ENCODE measurements around the gene PDE4A. TPM values are rescaled to one million over a fixed set of nuclear protein-coding genes. Genes with fewer than 3 reads are reported as not detected.
"Not testable (repeated sequence)": the region's sequence is repeated elsewhere in the genome, so short reads cannot be mapped to it uniquely, and the experiment has no call there.

Gene PDE4A
- total RNA-seq, 2 donors from 2014 or later: 21.8 to 36.8 TPM

GRCh38 chr19:10449037-10449436 lies 28.7 kb downstream of the PDE4A start:
- H3K27ac Mint-ChIP-seq: no peak overlapping the region

GRCh38 chr19:10450191-10450852 lies 30.0 kb downstream of the PDE4A start:
- peaks cover 8% of the 10 kb centered on the region for H3K4me1 Mint-ChIP-seq (ENCODE audit: low read depth)
- ATAC-seq (replicated peaks in 1 of 2): no peak

More at GRCh38 chr19:10449037-10449436, 28.7 kb downstream of the PDE4A start:
- ATAC-seq (replicated peaks in 1 of 2): no peak
- Mint-ChIP-seq H3K4me3 (no peak overlapping the region), H3K9me3 (no peaks in the 10 kb centered on the region), H3K4me1 (ENCODE audit: low read depth) (peaks cover 8% of the 10 kb centered on the region), H3K36me3 (ENCODE audit: insufficient read depth in 2 of 2) (no peaks in the 10 kb centered on the region), H3K27me3 (ENCODE audit: low read depth) (peaks cover 14% of the 10 kb centered on the region)
- DNase-seq: no peak

GRCh38 chr19:10450853-10451609 lies 30.7 kb downstream of the PDE4A start:
- peaks cover 8% of the 10 kb centered on the region for H3K4me1 Mint-ChIP-seq (ENCODE audit: low read depth)
- ATAC-seq (replicated peaks in 1 of 2): peak; percentile 17 to 27
- no peaks in the 10 kb centered on the region for H3K36me3 Mint-ChIP-seq (ENCODE audit: insufficient read depth in 2 of 2)
- DNase-seq: no peak
- H3K4me3 Mint-ChIP-seq: no peak overlapping the region
- no peaks in the 10 kb centered on the region for H3K9me3 Mint-ChIP-seq
- no peak overlapping the region for H3K27ac Mint-ChIP-seq
- H3K27me3 Mint-ChIP-seq (ENCODE audit: low read depth): peaks cover 14% of the 10 kb centered on the region

More at GRCh38 chr19:10450191-10450852, 30.0 kb downstream of the PDE4A start:
- H3K9me3 Mint-ChIP-seq: no peaks in the 10 kb centered on the region
- H3K27ac Mint-ChIP-seq: no peak overlapping the region
- H3K27me3 Mint-ChIP-seq (ENCODE audit: low read depth): peaks cover 14% of the 10 kb centered on the region
- H3K36me3 Mint-ChIP-seq (ENCODE audit: insufficient read depth in 2 of 2): no peaks in the 10 kb centered on the region
- no peak overlapping the region for H3K4me3 Mint-ChIP-seq
- DNase-seq: no peak

GRCh38 chr19:10452726-10453618 lies 32.6 kb downstream of the PDE4A start:
- no peaks in the 10 kb centered on the region for H3K36me3 Mint-ChIP-seq (ENCODE audit: insufficient read depth in 2 of 2)
- H3K27ac Mint-ChIP-seq: no peak overlapping the region
- H3K4me1 Mint-ChIP-seq (ENCODE audit: low read depth): peaks cover 8% of the 10 kb centered on the region
- DNase-seq (no peak), ATAC-seq (replicated peaks in 1 of 2) (no peak)
- H3K9me3 Mint-ChIP-seq: no peaks in the 10 kb centered on the region
- peaks cover 14% of the 10 kb centered on the region for H3K27me3 Mint-ChIP-seq (ENCODE audit: low read depth)
- H3K4me3 Mint-ChIP-seq: no peak overlapping the region

- no peaks in the 10 kb centered on the region for H3K9me3 Mint-ChIP-seq
- H3K27ac Mint-ChIP-seq: no peak overlapping the region
- H3K4me3 Mint-ChIP-seq: no peak overlapping the region
- H3K36me3 Mint-ChIP-seq (ENCODE audit: insufficient read depth in 2 of 2): no peaks in the 10 kb centered on the region
- H3K4me1 Mint-ChIP-seq (ENCODE audit: low read depth): peaks cover 8% of the 10 kb centered on the region
- DNase-seq: no peak
- peaks cover 14% of the 10 kb centered on the region for H3K27me3 Mint-ChIP-seq (ENCODE audit: low read depth)
- no peak for ATAC-seq (replicated peaks in 1 of 2)
These were observed 33.5 kb downstream of the PDE4A start for GRCh38 chr19:10453852-10454251.

- Mint-ChIP-seq H3K36me3 (ENCODE audit: insufficient read depth in 2 of 2) (no peaks in the 10 kb centered on the region), H3K27ac (no peak overlapping the region), H3K4me3 (no peak overlapping the region), H3K9me3 (no peaks in the 10 kb centered on the region), H3K27me3 (ENCODE audit: low read depth) (peaks cover 14% of the 10 kb centered on the region), H3K4me1 (ENCODE audit: low read depth) (peaks cover 8% of the 10 kb centered on the region)
- DNase-seq (no peak), ATAC-seq (replicated peaks in 1 of 2) (no peak)
These were observed 33.9 kb downstream of the PDE4A start for GRCh38 chr19:10454267-10454666.

- H3K4me1 Mint-ChIP-seq (ENCODE audit: low read depth); ATAC-seq (replicated peaks in 1 of 2); H3K4me3 Mint-ChIP-seq; DNase-seq; H3K36me3 Mint-ChIP-seq (ENCODE audit: insufficient read depth in 2 of 2); H3K9me3 Mint-ChIP-seq; H3K27ac Mint-ChIP-seq: not testable (repeated sequence)
- peaks cover 12% of the 10 kb centered on the region for H3K27me3 Mint-ChIP-seq (ENCODE audit: low read depth)
These were observed 38.4 kb downstream of the PDE4A start for GRCh38 chr19:10458733-10459132.

GRCh38 chr19:10460714-10461046 lies 40.3 kb downstream of the PDE4A start:
- ATAC-seq (replicated peaks in 1 of 2): no peak
- Mint-ChIP-seq H3K9me3 (no peaks in the 10 kb centered on the region), H3K36me3 (ENCODE audit: insufficient read depth in 2 of 2) (peaks cover 0 to 4% of the 10 kb centered on the region in 2 donors), H3K4me3 (peak overlapping the region in 1 of 2 donors; percentile 57), H3K27me3 (ENCODE audit: low read depth) (peaks cover 10% of the 10 kb centered on the region), H3K27ac (no peak overlapping the region), H3K4me1 (ENCODE audit: low read depth) (peaks cover 6% of the 10 kb centered on the region)
- DNase-seq: no peak

GRCh38 chr19:10461047-10461949 lies 41.0 kb downstream of the PDE4A start:
- Mint-ChIP-seq H3K36me3 (ENCODE audit: insufficient read depth in 2 of 2) (peaks cover 0 to 4% of the 10 kb centered on the region in 2 donors), H3K27ac (no peak overlapping the region), H3K4me1 (ENCODE audit: low read depth) (peaks cover 6% of the 10 kb centered on the region), H3K27me3 (ENCODE audit: low read depth) (peaks cover 10% of the 10 kb centered on the region), H3K4me3 (peak overlapping the region; percentile 32 to 78), H3K9me3 (no peaks in the 10 kb centered on the region)
- peak; percentile 98 to 99 for ATAC-seq (replicated peaks in 1 of 2)
- peak; percentile 95 for DNase-seq

GRCh38 chr19:10462042-10462441 lies 41.7 kb downstream of the PDE4A start:
- H3K36me3 Mint-ChIP-seq (ENCODE audit: insufficient read depth in 2 of 2); DNase-seq; H3K9me3 Mint-ChIP-seq; ATAC-seq (replicated peaks in 1 of 2); H3K27ac Mint-ChIP-seq; H3K4me1 Mint-ChIP-seq (ENCODE audit: low read depth): not testable (repeated sequence)
- H3K4me3 Mint-ChIP-seq: peak overlapping the region; percentile 41 to 78
- peaks cover 10% of the 10 kb centered on the region for H3K27me3 Mint-ChIP-seq (ENCODE audit: low read depth)

- Mint-ChIP-seq H3K27ac (no peak overlapping the region), H3K27me3 (ENCODE audit: low read depth) (peaks cover 10% of the 10 kb centered on the region), H3K36me3 (ENCODE audit: insufficient read depth in 2 of 2) (peaks cover 0 to 4% of the 10 kb centered on the region in 2 donors), H3K4me1 (ENCODE audit: low read depth) (peaks cover 6% of the 10 kb centered on the region), H3K9me3 (no peaks in the 10 kb centered on the region), H3K4me3 (no peak overlapping the region)
- DNase-seq: no peak
- ATAC-seq (replicated peaks in 1 of 2): no peak
These were observed 42.2 kb downstream of the PDE4A start for GRCh38 chr19:10462557-10462956.

GRCh38 chr19:10464456-10464855 lies 44.1 kb downstream of the PDE4A start:
- no peak overlapping the region for H3K27ac Mint-ChIP-seq
- no peaks in the 10 kb centered on the region for H3K9me3 Mint-ChIP-seq
- H3K4me3 Mint-ChIP-seq: no peak overlapping the region
- peaks cover 10% of the 10 kb centered on the region for H3K27me3 Mint-ChIP-seq (ENCODE audit: low read depth)
- H3K4me1 Mint-ChIP-seq (ENCODE audit: low read depth): peaks cover 6% of the 10 kb centered on the region
- DNase-seq (no peak), ATAC-seq (replicated peaks in 1 of 2) (no peak)
- H3K36me3 Mint-ChIP-seq (ENCODE audit: insufficient read depth in 2 of 2): peaks cover 0 to 4% of the 10 kb centered on the region in 2 donors
